Tibial nerve (tissue), 4 donors: ENCODE measurements around the gene MEF2C. TPM values are rescaled to one million over a fixed set of nuclear protein-coding genes. Genes with fewer than 3 reads are reported as not detected.

Source experiments
- DNase-seq, 2 donors: peaks; one replicate each; pipeline ENCODE4 v3.0.0-alpha.2; 2019; ENCODE audit warnings: low spot score in 2 of 2
- H3K27ac ChIP-seq, 4 donors: fragments of 200-600 bp; sonication (generic) in 3 of 4; one replicate each; pipeline ENCODE4 v1.5.1; 2017 to 2019; ENCODE audit warnings: mild to moderate bottlenecking in 1 of 4
- H3K27me3 ChIP-seq, 2 donors: fragments of 200-600 bp; sonication (generic) in 1 of 2; one replicate each; pipeline versions ENCODE4 v1.5.1 to v1.6.0; 2017 to 2019
- H3K36me3 ChIP-seq, 3 donors: fragments of 200-600 bp; sonication (generic); one replicate each; pipeline ENCODE4 v1.5.1; 2018 to 2019
- H3K4me1 ChIP-seq, 4 donors: fragments of 200-600 bp; sonication (generic) in 3 of 4; one replicate each; pipeline ENCODE4 v1.5.1; 2017 to 2019
- H3K4me3 ChIP-seq, 4 donors: fragments of 200-600 bp; sonication (generic) in 3 of 4; one replicate each; pipeline ENCODE4 v1.5.1; 2017 to 2019; ENCODE audit warnings: mild to moderate bottlenecking in 1 of 4, moderate library complexity in 1 of 4
- H3K9me3 ChIP-seq, 4 donors: fragments of 200-600 bp; sonication (generic) in 3 of 4; one replicate each; pipeline ENCODE4 v1.5.1; 2017 to 2019
- CTCF ChIP-seq, 5 experiments: fragments of 200-600 bp in 3 of 5; fragments of 450-650 bp in 2 of 5; sonication (generic) in 3 of 5; IDR thresholded peaks; one replicate each; pipeline ENCODE4 v1.5.1; 2016 to 2019; ENCODE audit warnings: antibody characterized with exemption in 5 of 5, mild to moderate bottlenecking in 3 of 5, moderate library complexity in 2 of 5
- EP300 ChIP-seq, 2 donors: sonication (generic); formaldehyde crosslinking; IDR thresholded peaks; one replicate each; pipeline ENCODE4 v1.6.1; 2017; ENCODE audit warnings: antibody characterized with exemption in 2 of 2, mild to moderate bottlenecking in 1 of 2
- POLR2A ChIP-seq, 2 donors: fragments of 450-650 bp; IDR thresholded peaks; one replicate each; pipeline ENCODE4 v1.6.1; 2017; ENCODE audit warnings: antibody characterized with exemption in 2 of 2, mild to moderate bottlenecking in 2 of 2, moderate library complexity in 2 of 2
- WGBS, 2 donors: methylation state at CpG; one replicate each; pipeline ENCODE4 v1.1.5; 2018; 5-methylcytosine and 5-hydroxymethylcytosine counted together
- total RNA-seq, 4 donors: library from RNA; depleted of rRNA; stranded (reverse); fragments of >200 nt; gene quantifications; one replicate each; pipeline ENCODE4 v1.1.0, GENCODE V29; 2016

The MEF2C gene
- total RNA-seq, 4 donors from 2014 or later = 16.5 to 40.8 (median 29.1) TPM

GRCh38 chr5:88718736-88719135 is 164.2 kb downstream of the MEF2C start:
- 80 to 86% methylated on average over 4 of the region's 4 CpGs for WGBS, 2 donors
- TF ChIP-seq EP300 (IDR thresholded peaks at IDR 0.05) (no peak), CTCF (IDR thresholded peaks at IDR 0.05) (no peak), POLR2A (IDR thresholded peaks at IDR 0.05) (no peak)
- Histone ChIP-seq H3K36me3 (peaks cover 0 to 9% (median 0%) of the 10 kb centered on the region in 3 donors), H3K9me3 (no peaks in the 10 kb centered on the region), H3K27ac (no peak overlapping the region), H3K27me3 (no peaks in the 10 kb centered on the region), H3K4me3 (no peak overlapping the region), H3K4me1 (no peaks in the 10 kb centered on the region)
- no peak for DNase-seq

- no peaks in the 10 kb centered on the region for H3K27me3 ChIP-seq
- H3K27ac ChIP-seq = no peak overlapping the region
- no peaks in the 10 kb centered on the region for H3K36me3 ChIP-seq
- H3K4me1 ChIP-seq = no peaks in the 10 kb centered on the region
- TF ChIP-seq EP300 (IDR thresholded peaks at IDR 0.05) = no peak
- TF ChIP-seq POLR2A (IDR thresholded peaks at IDR 0.05) = no peak
- no peak for TF ChIP-seq CTCF (IDR thresholded peaks at IDR 0.05)
- no peaks in the 10 kb centered on the region for H3K9me3 ChIP-seq
- H3K4me3 ChIP-seq = no peak overlapping the region
- WGBS, 2 donors = 71 to 80% methylated on average over 1 of the region's 1 CpG
- DNase-seq = no peak
These were observed 166.9 kb downstream of the MEF2C start for GRCh38 chr5:88716101-88716500.

- no peaks in the 10 kb centered on the region for H3K27me3 ChIP-seq
- TF ChIP-seq POLR2A (IDR thresholded peaks at IDR 0.05) (no peak), EP300 (IDR thresholded peaks at IDR 0.05) (no peak), CTCF (IDR thresholded peaks at IDR 0.05) (no peak)
- no peaks in the 10 kb centered on the region for H3K36me3 ChIP-seq
- no peak overlapping the region for H3K4me3 ChIP-seq
- no peak overlapping the region for H3K27ac ChIP-seq
- DNase-seq = no peak
- WGBS, 2 donors = 82 to 84% methylated on average over 3 of the region's 3 CpGs
- no peaks in the 10 kb centered on the region for H3K4me1 ChIP-seq
- H3K9me3 ChIP-seq = no peaks in the 10 kb centered on the region
These were observed 167.5 kb downstream of the MEF2C start for GRCh38 chr5:88715503-88715902.

GRCh38 chr5:88713818-88714217 is 169.2 kb downstream of the MEF2C start:
- no peak overlapping the region for H3K27ac ChIP-seq
- H3K4me3 ChIP-seq = no peak overlapping the region
- no peaks in the 10 kb centered on the region for H3K36me3 ChIP-seq
- H3K9me3 ChIP-seq = no peaks in the 10 kb centered on the region
- no peaks in the 10 kb centered on the region for H3K27me3 ChIP-seq
- H3K4me1 ChIP-seq = no peaks in the 10 kb centered on the region
- no peak for TF ChIP-seq CTCF (IDR thresholded peaks at IDR 0.05)
- no peak for TF ChIP-seq EP300 (IDR thresholded peaks at IDR 0.05)
- no peak for TF ChIP-seq POLR2A (IDR thresholded peaks at IDR 0.05)
- no peak for DNase-seq
- 71 to 87% methylated on average over 2 of the region's 2 CpGs for WGBS, 2 donors

GRCh38 chr5:88708682-88709398 is 174.1 kb downstream of the MEF2C start:
- Histone ChIP-seq H3K27ac (no peak overlapping the region), H3K9me3 (no peaks in the 10 kb centered on the region), H3K4me1 (no peaks in the 10 kb centered on the region), H3K36me3 (no peaks in the 10 kb centered on the region), H3K4me3 (no peak overlapping the region), H3K27me3 (no peaks in the 10 kb centered on the region)
- TF ChIP-seq CTCF (IDR thresholded peaks at IDR 0.05) (no peak), EP300 (IDR thresholded peaks at IDR 0.05) (no peak), POLR2A (IDR thresholded peaks at IDR 0.05) (no peak)
- no peak for DNase-seq
- WGBS, 2 donors = 65 to 76% methylated on average over 2 of the region's 2 CpGs
